SH-SY5Y (cell line): Measurements from ENCODE around the gene SEL1L3.

ENCODE experiments used
- GATA2 ChIP-seq: IDR thresholded peaks from 2 replicates; pipeline ENCODE4 v1.6.1; 2011; ENCODE audit warnings: mild to moderate bottlenecking, low read depth, low read length
- GATA3 ChIP-seq: IDR thresholded peaks from 2 replicates; pipeline ENCODE4 v1.6.1; 2011; ENCODE audit warnings: low read depth, mild to moderate bottlenecking, low read length, moderate library complexity

SEL1L3 gene

GRCh38 chr4:25862411-25863346, at the start of gene SEL1L3:
Gene SEL1L3 (minus strand): TSS chr4:25862988. CDS start chr4:25862836, 152 bp downstream.
- TF ChIP-seq GATA3 (no peak), GATA2 (no peak)

GRCh38 chr4:25911356-25911755, 48.6 kb upstream of the SEL1L3 start:
- TF ChIP-seq GATA3 (no peak), GATA2 (no peak)

- TF ChIP-seq GATA3 (no peak), GATA2 (no peak)
Observed at GRCh38 chr4:25908491-25908901, 45.7 kb upstream of the SEL1L3 start.

- TF ChIP-seq GATA2 (no peak), GATA3 (no peak)
Observed at GRCh38 chr4:25905371-25905770, 42.6 kb upstream of the SEL1L3 start.

- TF ChIP-seq GATA3 = no peak
- no peak for TF ChIP-seq GATA2
Observed at GRCh38 chr4:25904748-25905082, 41.9 kb upstream of the SEL1L3 start.

GRCh38 chr4:25903900-25904747, 41.3 kb upstream of the SEL1L3 start:
- TF ChIP-seq GATA3 = no peak
- no peak for TF ChIP-seq GATA2

- no peak for TF ChIP-seq GATA3
- no peak for TF ChIP-seq GATA2
Observed at GRCh38 chr4:25901030-25901430, 38.2 kb upstream of the SEL1L3 start.

- TF ChIP-seq GATA3 = no peak
- TF ChIP-seq GATA2 = no peak
Observed at GRCh38 chr4:25900310-25900709, 37.5 kb upstream of the SEL1L3 start.

- no peak for TF ChIP-seq GATA3
- TF ChIP-seq GATA2 = no peak
Observed at GRCh38 chr4:25896776-25897539, 34.2 kb upstream of the SEL1L3 start.

- TF ChIP-seq GATA2 = no peak
- TF ChIP-seq GATA3 = no peak
Observed at GRCh38 chr4:25892796-25893195, 30.0 kb upstream of the SEL1L3 start.

- no peak for TF ChIP-seq GATA2
- no peak for TF ChIP-seq GATA3
Observed at GRCh38 chr4:25890571-25891485, 28.0 kb upstream of the SEL1L3 start.

- no peak for TF ChIP-seq GATA2
- no peak for TF ChIP-seq GATA3
Observed at GRCh38 chr4:25889589-25890503, 27.1 kb upstream of the SEL1L3 start.

- TF ChIP-seq GATA3 (no peak), GATA2 (no peak)
Observed at GRCh38 chr4:25888781-25889180, 26.0 kb upstream of the SEL1L3 start.
